Choroid plexus epithelial cell (primary cell): ENCODE measurements around the gene STT3B.

Experiments used
- DNase-seq: peaks from one replicate; pipeline ENCODE4 v3.0.0-alpha.2; 2010; ENCODE audit warnings: low read depth
- H3K4me3 ChIP-seq: 2 replicates; pipeline ENCODE4 v1.5.1; 2011; ENCODE audit warnings: low read depth, mild to moderate bottlenecking, control low read depth, low read length, moderate library complexity
- CTCF ChIP-seq: conservative IDR thresholded peaks from 2 replicates; pipeline ENCODE4 v1.5.1; 2011; ENCODE audit warnings: low read depth, mild to moderate bottlenecking, control low read depth, inconsistent platforms, low read length, moderate library complexity

Gene STT3B

GRCh38 chr3:31516757-31517156 is 16.0 kb upstream of the STT3B start:
- DNase-seq, result no peak
- no peak for TF ChIP-seq CTCF

GRCh38 chr3:31521468-31521867 is 11.3 kb upstream of the STT3B start:
- DNase-seq, result no peak
- no peak for TF ChIP-seq CTCF
- H3K4me3 ChIP-seq, result no peak overlapping the region

More at GRCh38 chr3:31516757-31517156, 16.0 kb upstream of the STT3B start:
- H3K4me3 ChIP-seq, result no peak overlapping the region

GRCh38 chr3:31522152-31522551 is 10.6 kb upstream of the STT3B start:
- TF ChIP-seq CTCF, result no peak
- H3K4me3 ChIP-seq, result no peak overlapping the region
- DNase-seq, result no peak

- H3K4me3 ChIP-seq, result no peak overlapping the region
- no peak for TF ChIP-seq CTCF
- no peak for DNase-seq
These were observed 9.2 kb upstream of the STT3B start for GRCh38 chr3:31523543-31523942.

- H3K4me3 ChIP-seq, result no peak overlapping the region
- DNase-seq, result no peak
- no peak for TF ChIP-seq CTCF
These were observed 7.2 kb upstream of the STT3B start for GRCh38 chr3:31525532-31525931.

GRCh38 chr3:31529421-31529820 is 3.3 kb upstream of the STT3B start:
- no peak for TF ChIP-seq CTCF
- no peak overlapping the region for H3K4me3 ChIP-seq
- DNase-seq, result no peak

GRCh38 chr3:31530039-31530959 is 2.4 kb upstream of the STT3B start:
- no peak for TF ChIP-seq CTCF
- DNase-seq, result no peak
- H3K4me3 ChIP-seq, result no peak overlapping the region
